Naive thymus-derived CD8-positive, alpha-beta T cell (primary cell): ENCODE results near the gene SMIM14. TPM values are rescaled to one million over a fixed set of nuclear protein-coding genes. Genes with fewer than 3 reads are reported as not detected.
A peak's percentile ranks its signal among the peaks of the same experiment; 100 is the strongest.

Experiments used
- ATAC-seq, 2 donors: fragments of 150-1000 bp; cut with Tn5 transposase in 1 of 2; sonication (Bioruptor Pico), chemical (Tn5 transposase) in 1 of 2; 1 replicate in 1 of 2; 2 replicates in 1 of 2; pipeline ENCODE4 v1.10.0; 2021; ENCODE audit warnings: mild to moderate bottlenecking in 2 of 2, moderate library complexity in 2 of 2
- POLR2A ChIA-PET: fragments of 350-600 bp; sonication (Branson Sonifier 250); formaldehyde crosslinking; loops from one replicate; lab custom pipeline; 2021; ENCODE audit warnings: antibody characterized with exemption; lab: Charles Lee
- DNase-seq, 10 donors: peaks; one replicate each; pipeline versions ENCODE4 v3.0.0 to v3.0.0-alpha.2; 2020 to 2022
- H3K27ac Mint-ChIP-seq, 10 donors: one replicate each; pipeline ENCODE4 v1.8.0; 2020 to 2022; ENCODE audit warnings: mild to moderate bottlenecking in 10 of 10, mixed read lengths in 10 of 10, moderate library complexity in 4 of 10, inconsistent platforms in 1 of 10
- H3K27me3 Mint-ChIP-seq, 5 donors: one replicate each; pipeline ENCODE4 v1.8.0; 2021 to 2022; ENCODE audit warnings: mixed read lengths in 5 of 5
- H3K36me3 Mint-ChIP-seq, 3 donors: one replicate each; pipeline ENCODE4 v1.8.0; 2020 to 2022; ENCODE audit warnings: mixed read lengths in 3 of 3, mild to moderate bottlenecking in 2 of 3, inconsistent platforms in 1 of 3
- H3K4me1 Mint-ChIP-seq, 4 donors: one replicate each; pipeline ENCODE4 v1.8.0; 2021 to 2022; ENCODE audit warnings: mixed read lengths in 4 of 4
- H3K4me3 Mint-ChIP-seq, 10 donors: one replicate each; pipeline ENCODE4 v1.8.0; 2020 to 2022; ENCODE audit warnings: mild to moderate bottlenecking in 10 of 10, mixed read lengths in 10 of 10, moderate library complexity in 6 of 10, inconsistent platforms in 1 of 10
- H3K9me3 Mint-ChIP-seq, 9 donors: one replicate each; pipeline ENCODE4 v1.8.0; 2020 to 2022; ENCODE audit warnings: mixed read lengths in 9 of 9, mild to moderate bottlenecking in 3 of 9, inconsistent platforms in 1 of 9, moderate library complexity in 1 of 9
- polyA plus RNA-seq, 3 donors: library from polyadenylated mRNA; unstranded; fragments of 300-500 nt; fragmentation: Illumina TruSeq; gene quantifications; one replicate each; pipeline ENCODE4 v1.2.3, GENCODE V29; 2021
- total RNA-seq, 8 experiments: library from RNA in 2 of 8; stranded (reverse) in 2 of 8; gene quantifications; one replicate each; pipeline ENCODE4 v1.2.3 and lab custom pipeline; 2021 to 2026

The SMIM14 gene
- total and polyA plus RNA-seq, 5 experiments from 2014 or later = 11.5 to 51.9 (median 36.5) TPM

GRCh38 chr4:39502019-39502663, 136.5 kb downstream of the SMIM14 start:
- H3K4me1 Mint-ChIP-seq = no peaks in the 10 kb centered on the region
- H3K27me3 Mint-ChIP-seq = no peaks in the 10 kb centered on the region
- no peaks in the 10 kb centered on the region for H3K9me3 Mint-ChIP-seq
- DNase-seq (no peak), ATAC-seq (no peak)
- peaks cover 5 to 78% (median 30%) of the 10 kb centered on the region in 3 donors for H3K36me3 Mint-ChIP-seq
- POLR2A ChIA-PET = no interaction called here
- peak overlapping the region in 2 of 10 donors; percentile 28 to 34 for H3K27ac Mint-ChIP-seq
- H3K4me3 Mint-ChIP-seq = no peak overlapping the region

- POLR2A ChIA-PET = no interaction called here
- no peak overlapping the region for H3K27ac Mint-ChIP-seq
- peaks cover 0 to 47% (median 14%) of the 10 kb centered on the region in 3 donors for H3K36me3 Mint-ChIP-seq
Measured at GRCh38 chr4:39498727-39499020, 140.0 kb downstream of the SMIM14 start.

GRCh38 chr4:39497909-39498726, 140.5 kb downstream of the SMIM14 start:
- DNase-seq (no peak), ATAC-seq (no peak)
- POLR2A ChIA-PET = no interaction called here
- H3K9me3 Mint-ChIP-seq = no peaks in the 10 kb centered on the region
- no peaks in the 10 kb centered on the region for H3K4me1 Mint-ChIP-seq
- no peak overlapping the region for H3K4me3 Mint-ChIP-seq
- H3K36me3 Mint-ChIP-seq = peaks cover 0 to 42% (median 10%) of the 10 kb centered on the region in 3 donors
- H3K27me3 Mint-ChIP-seq = no peaks in the 10 kb centered on the region
- no peak overlapping the region for H3K27ac Mint-ChIP-seq

More at GRCh38 chr4:39498727-39499020, 140.0 kb downstream of the SMIM14 start:
- no peaks in the 10 kb centered on the region for H3K4me1 Mint-ChIP-seq
- no peaks in the 10 kb centered on the region for H3K9me3 Mint-ChIP-seq
- no peak for ATAC-seq
- H3K4me3 Mint-ChIP-seq = no peak overlapping the region
- no peak for DNase-seq
- H3K27me3 Mint-ChIP-seq = no peaks in the 10 kb centered on the region

Other genes starting within 250 kb of the SMIM14 start
- under 1 TPM in 1 of 2 experiments, not detected in 1; 0.05 TPM for gene KLB, start 231.9 kb downstream of the SMIM14 start, total RNA-seq
- under 1 TPM in 1 of 3 donors, not detected in 2; 0.03 TPM for gene KLB, start 231.9 kb downstream of the SMIM14 start, polyA plus RNA-seq
- 1,000 to 10,000 TPM; 2,423 to 2,427 TPM for gene RPL9, start 179.9 kb downstream of the SMIM14 start, total RNA-seq
- 1,000 to 10,000 TPM; 2,739 to 3,314 (median 3,187) TPM for gene RPL9, start 179.9 kb downstream of the SMIM14 start, polyA plus RNA-seq
- 10 to 100 TPM; 25.5 to 28.0 TPM for gene LIAS, start 179.8 kb downstream of the SMIM14 start, total RNA-seq
- 10 to 100 TPM; 14.6 to 20.7 (median 15.9) TPM for gene LIAS, start 179.8 kb downstream of the SMIM14 start, polyA plus RNA-seq
- 10 to 100 TPM; 19.3 to 22.7 TPM for gene UGDH, start 111.4 kb downstream of the SMIM14 start, total RNA-seq
- gene UGDH, start 111.4 kb downstream of the SMIM14 start, polyA plus RNA-seq = 10 to 100 TPM; 20.0 to 27.8 (median 20.6) TPM
- gene UBE2K, start 59.3 kb upstream of the SMIM14 start, total RNA-seq = 10 to 100 TPM; 39.6 to 55.0 TPM
- 10 to 100 TPM; 59.7 to 67.5 (median 61.6) TPM for gene UBE2K, start 59.3 kb upstream of the SMIM14 start, polyA plus RNA-seq